SH-SY5Y (cell line): ENCODE data around the gene MCCD1.

ENCODE experiments used
- GATA2 ChIP-seq: IDR thresholded peaks from 2 replicates; pipeline ENCODE4 v1.6.1; 2011; ENCODE audit warnings: mild to moderate bottlenecking, low read depth, low read length
- GATA3 ChIP-seq: IDR thresholded peaks from 2 replicates; pipeline ENCODE4 v1.6.1; 2011; ENCODE audit warnings: low read depth, mild to moderate bottlenecking, low read length, moderate library complexity

GRCh38 chr6:31525932-31526591, 2.7 kb upstream of the MCCD1 start:
- TF ChIP-seq GATA2 (no peak), GATA3 (no peak)
